Astrocyte of the spinal cord (primary cell): ENCODE measurements around the gene MCHR1.

Experiments used
- DNase-seq: peaks from one replicate; pipeline ENCODE4 v3.0.0; 2011; ENCODE audit warnings: low read depth, low spot score
- H3K4me3 ChIP-seq: 2 replicates; pipeline ENCODE4 v1.5.1; 2011; ENCODE audit warnings: low read depth, mild to moderate bottlenecking, low read length, moderate library complexity
- CTCF ChIP-seq: IDR thresholded peaks from 2 replicates; pipeline ENCODE4 v1.5.1; 2012; ENCODE audit warnings: low read depth, mild to moderate bottlenecking, low read length, inconsistent platforms
- in situ Hi-C: cut with HindIII; loops from 2 replicates; pipeline ENCODE4 v1.10.0; 2017; ENCODE audit warnings: low sequenced_read_pairs

The MCHR1 gene

GRCh38 chr22:40705918-40706682, 26.8 kb downstream of the MCHR1 start:
- TF ChIP-seq CTCF, result no peak
- H3K4me3 ChIP-seq, result no peak overlapping the region

DNA sequence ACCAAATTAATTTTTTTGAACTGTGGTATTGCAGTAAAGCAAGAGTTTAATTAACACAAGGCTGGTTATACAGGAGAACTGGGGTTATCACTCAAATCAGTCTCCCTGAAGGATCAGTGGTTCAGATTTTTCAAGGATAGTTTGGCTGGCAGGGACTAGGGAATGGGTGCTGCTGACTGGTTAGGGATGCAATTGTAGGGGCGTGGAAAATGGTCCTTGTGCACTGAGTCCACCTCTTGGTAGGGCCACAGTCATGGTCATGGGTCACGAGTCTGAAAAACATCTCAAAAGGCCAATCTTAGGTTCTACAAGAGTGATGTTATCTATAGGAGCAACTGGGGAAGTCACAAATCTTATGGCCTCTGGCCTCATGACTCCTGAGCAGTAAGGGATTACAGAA, 27.9 kb downstream of the MCHR1 start:
- TF ChIP-seq CTCF, result no peak
- DNase-seq, result no peak
- H3K4me3 ChIP-seq, result no peak overlapping the region
- in situ Hi-C loops, result no loop called here

More at GRCh38 chr22:40705918-40706682, 26.8 kb downstream of the MCHR1 start:
- in situ Hi-C loops, result no loop called here
- no peak for DNase-seq

DNA sequence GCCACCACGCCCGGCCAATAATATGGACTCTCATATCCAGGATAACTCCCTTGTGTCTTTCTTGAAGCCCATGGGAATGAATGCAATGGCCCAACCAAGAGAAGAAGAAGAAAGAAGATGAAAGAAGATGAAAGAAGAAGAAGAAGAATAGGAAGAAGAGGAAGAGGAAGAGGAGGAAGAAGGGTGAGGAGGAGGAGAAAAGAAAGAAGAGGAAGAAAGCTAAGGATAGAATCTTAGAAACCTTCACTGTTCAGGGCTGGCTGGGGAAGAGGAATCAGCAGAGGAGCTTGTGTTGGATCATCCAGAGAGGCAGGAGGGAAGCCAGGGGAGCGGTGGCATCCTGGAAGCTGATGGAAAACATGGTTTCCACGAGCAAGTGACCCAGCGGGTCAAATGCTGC, 28.9 kb downstream of the MCHR1 start:
- no peak for DNase-seq
- no peak overlapping the region for H3K4me3 ChIP-seq
- no peak for TF ChIP-seq CTCF
- in situ Hi-C loops, result no loop called here

DNA sequence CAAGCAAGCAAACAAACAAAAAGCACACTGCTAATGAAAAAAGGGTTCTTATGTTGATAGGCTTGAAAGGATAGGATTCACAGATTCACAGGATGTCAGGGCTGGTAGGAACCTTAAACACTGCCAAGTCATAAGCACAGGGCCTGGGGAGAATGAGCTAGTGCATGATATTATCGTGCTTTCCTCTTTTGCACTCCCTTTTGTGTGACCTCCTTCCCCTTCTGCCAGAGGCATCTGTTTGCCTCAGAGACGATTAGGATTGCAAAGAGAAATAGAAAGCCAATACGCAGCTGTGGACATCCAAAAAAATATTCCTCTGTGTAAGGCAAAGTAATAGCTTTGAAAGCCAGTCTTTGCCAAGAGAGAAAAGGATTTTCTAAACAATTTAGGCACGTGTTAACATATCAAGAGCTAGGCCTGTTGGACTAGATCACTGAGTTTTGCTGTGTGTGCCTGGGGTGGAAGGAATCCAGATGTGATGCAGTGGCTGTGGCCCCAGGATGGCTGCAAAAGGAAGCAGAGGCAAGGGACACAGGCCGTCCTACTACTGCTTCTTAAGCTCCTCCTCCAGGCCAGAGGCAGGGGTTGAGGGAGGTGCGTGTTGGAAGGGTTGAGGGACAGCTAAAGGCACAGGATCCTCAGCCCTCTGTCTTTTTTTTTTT, 30.6 kb downstream of the MCHR1 start:
- no peak for DNase-seq
- no peak overlapping the region for H3K4me3 ChIP-seq
- in situ Hi-C loops, result no loop called here
- no peak for TF ChIP-seq CTCF

- no peak for TF ChIP-seq CTCF
- DNase-seq, result no peak
- H3K4me3 ChIP-seq, result no peak overlapping the region
- in situ Hi-C loops, result no loop called here
Observed at GRCh38 chr22:40712311-40712710, 33.0 kb downstream of the MCHR1 start.

DNA sequence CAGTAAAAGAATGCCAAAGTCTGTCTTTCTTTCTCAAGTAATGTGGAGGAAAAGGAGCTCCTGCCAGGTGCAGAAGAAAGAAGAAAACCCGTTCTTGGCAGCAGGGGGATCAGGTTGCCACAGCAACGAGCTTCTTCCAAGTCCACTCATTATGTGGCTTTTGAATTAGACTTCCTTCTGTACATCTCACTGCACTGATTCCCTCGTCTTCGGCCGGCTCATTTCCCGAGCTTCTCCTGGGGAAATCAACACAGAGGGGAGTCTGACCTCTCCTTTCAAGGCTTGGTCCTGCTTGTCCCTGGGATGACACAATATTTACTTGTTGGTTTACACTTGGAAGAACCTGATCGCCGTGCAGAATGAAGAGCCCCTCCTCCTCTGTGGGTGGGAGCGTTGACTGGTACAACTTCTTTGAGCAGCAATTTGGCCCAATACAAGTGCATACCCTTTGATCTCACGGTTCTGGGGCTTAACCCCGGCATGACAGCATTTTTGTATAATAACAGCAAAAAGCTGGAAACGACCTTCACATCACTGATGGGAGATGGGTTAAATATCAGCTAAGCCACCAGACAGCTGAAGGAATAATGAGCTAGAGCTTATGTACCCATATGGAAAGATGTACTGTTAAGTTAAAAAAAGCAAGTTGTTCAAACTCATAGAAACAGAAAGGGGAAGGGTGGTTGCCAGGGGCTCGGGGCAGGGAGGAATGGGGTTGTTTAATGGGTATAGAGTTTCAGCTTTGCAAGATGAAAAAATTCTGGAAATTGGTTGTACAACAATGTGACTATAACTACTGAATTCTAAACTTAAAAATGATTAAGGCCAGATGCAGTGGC, 35.4 kb downstream of the MCHR1 start:
- in situ Hi-C loops, result no loop called here
- no peak for TF ChIP-seq CTCF
- peak; percentile 89 for DNase-seq
- H3K4me3 ChIP-seq, result no peak overlapping the region
